ENCODE data around the gene TNS3. TPM values are rescaled to one million over a fixed set of nuclear protein-coding genes. Genes with fewer than 3 reads are reported as not detected.

Gene TNS3
- polyA plus RNA-seq, 1 of the 3 experiments (the other 2 are of a cell fraction) = 72.3 TPM

- H4K20me1 ChIP-seq (ENCODE audit: insufficient read depth) = peaks cover 28% of the 10 kb centered on the region
Observed at GRCh38 chr7:47347346-47347745, 234.6 kb downstream of the TNS3 start.

GRCh38 chr7:47346377-47346914 lies 235.5 kb downstream of the TNS3 start:
- Histone ChIP-seq H3K27me3 (ENCODE audit: insufficient read depth) (no peaks in the 10 kb centered on the region), H3K9ac (no peak overlapping the region), H3K4me3 (ENCODE audit: low read depth in 2 of 2, low read length in 1 of 2) (no peak overlapping the region), H3K9me2 (no peaks in the 10 kb centered on the region), H3F3A (replicated peaks; ENCODE audit: insufficient read depth) (no peaks in the 10 kb centered on the region), H3K27ac (ENCODE audit: low read depth in 2 of 2, low read length in 1 of 2) (no peak overlapping the region), H3K4me2 (no peak overlapping the region), H3K79me2 (ENCODE audit: insufficient read depth) (no peaks in the 10 kb centered on the region), H3K9me3 (no peaks in the 10 kb centered on the region), H3K4me1 (ENCODE audit: control insufficient read depth in 1 of 2, insufficient read depth in 2 of 2, low read depth in 1 of 2, low read length in 1 of 2) (no peaks in the 10 kb centered on the region), H3K36me3 (replicated peaks in 1 of 2; ENCODE audit: control insufficient read depth in 1 of 2, insufficient read depth in 2 of 2, low read length in 1 of 2) (peaks cover 28 to 71% of the 10 kb centered on the region in 2 experiments), H2AFZ (ENCODE audit: low read depth) (no peak overlapping the region), H4K20me1 (ENCODE audit: insufficient read depth) (peaks cover 24% of the 10 kb centered on the region)
- TF ChIP-seq ELF1 (IDR thresholded peaks at IDR 0.05) = no peak
- TF ChIP-seq ZBTB33 (IDR thresholded peaks at IDR 0.05; ENCODE audit: borderline replicate concordance, low read depth) = no peak
- TF ChIP-seq JUND (IDR thresholded peaks at IDR 0.05) = no peak
- no peak for TF ChIP-seq MXI1 (IDR thresholded peaks at IDR 0.05; ENCODE audit: low read depth, low read length)
- no peak for TF ChIP-seq FOXM1 (IDR thresholded peaks at IDR 0.05; ENCODE audit: low read depth)
- TF ChIP-seq RFX5 (IDR thresholded peaks at IDR 0.05; ENCODE audit: low read length) = no peak
- TF ChIP-seq YY1 (IDR thresholded peaks at IDR 0.05; ENCODE audit: low read depth) = no peak
- TF ChIP-seq TAF1 (IDR thresholded peaks at IDR 0.05; ENCODE audit: borderline replicate concordance, low read depth, low read length) = no peak
- no peak for TF ChIP-seq FOSL2 (IDR thresholded peaks at IDR 0.05; ENCODE audit: borderline replicate concordance, low read depth)
- no peak for TF ChIP-seq MEF2A (IDR thresholded peaks at IDR 0.05; ENCODE audit: borderline replicate concordance, low read depth)
- TF ChIP-seq RXRA (IDR thresholded peaks at IDR 0.05; ENCODE audit: borderline replicate concordance, low read depth) = no peak
- TF ChIP-seq IRF3 (IDR thresholded peaks at IDR 0.05; ENCODE audit: low read depth, low read length) = no peak
- TF ChIP-seq PBX3 (IDR thresholded peaks at IDR 0.05) = no peak
- no peak for TF ChIP-seq MAX (IDR thresholded peaks at IDR 0.05; ENCODE audit: low read depth)
- no peak for TF ChIP-seq USF1 (IDR thresholded peaks at IDR 0.05; ENCODE audit: borderline replicate concordance, low read depth)
- no peak for TF ChIP-seq CTCF (IDR thresholded peaks at IDR 0.05)
- TF ChIP-seq TEAD4 (IDR thresholded peaks at IDR 0.05; ENCODE audit: borderline replicate concordance, insufficient read depth) = no peak
- TF ChIP-seq RAD21 (IDR thresholded peaks at IDR 0.05; ENCODE audit: low read length) = no peak
- no peak for TF ChIP-seq SIN3A (IDR thresholded peaks at IDR 0.05; ENCODE audit: borderline replicate concordance, low read depth, low read length)
- POLR2A ChIA-PET = no interaction called here
- WGBS (ENCODE audit: low lambda C conversion rate) = 97% methylated on average over 6 of the region's 7 CpGs
- DNase-seq = no peak
- CTCF ChIA-PET = interaction anchor here (1.0 to 4.1 kb wide), 2 partner anchors 33 to 80 kb away, joined by 3 to 20 read pairs; no protein-coding TSS in a partner anchor

More at GRCh38 chr7:47347346-47347745, 234.6 kb downstream of the TNS3 start:
- no peaks in the 10 kb centered on the region for H3K4me1 ChIP-seq (ENCODE audit: control insufficient read depth in 1 of 2, insufficient read depth in 2 of 2, low read depth in 1 of 2, low read length in 1 of 2)
- H3K9ac ChIP-seq = no peak overlapping the region
- no peaks in the 10 kb centered on the region for H3F3A ChIP-seq (replicated peaks; ENCODE audit: insufficient read depth)
- H3K9me3 ChIP-seq = no peaks in the 10 kb centered on the region
- no peaks in the 10 kb centered on the region for H3K79me2 ChIP-seq (ENCODE audit: insufficient read depth)
- peaks cover 19 to 63% of the 10 kb centered on the region in 2 experiments for H3K36me3 ChIP-seq (replicated peaks in 1 of 2; ENCODE audit: control insufficient read depth in 1 of 2, insufficient read depth in 2 of 2, low read length in 1 of 2)
- no peak overlapping the region for H3K4me2 ChIP-seq
- H3K4me3 ChIP-seq (ENCODE audit: low read depth in 2 of 2, low read length in 1 of 2) = no peak overlapping the region
- H2AFZ ChIP-seq (ENCODE audit: low read depth) = no peak overlapping the region
- POLR2A ChIA-PET = no interaction called here
- CTCF ChIA-PET = no interaction called here
- H3K27me3 ChIP-seq (ENCODE audit: insufficient read depth) = no peaks in the 10 kb centered on the region
- no peaks in the 10 kb centered on the region for H3K9me2 ChIP-seq
- no peak for DNase-seq
- H3K27ac ChIP-seq (ENCODE audit: low read depth in 2 of 2, low read length in 1 of 2) = no peak overlapping the region
- 81% methylated on average over 5 of the region's 6 CpGs for WGBS (ENCODE audit: low lambda C conversion rate)
- no peak for TF ChIP-seq CHD2 (IDR thresholded peaks at IDR 0.05; ENCODE audit: low read length, partially characterized antibody)

Data from SK-N-SH (cell line).